HepG2 (cell line): ENCODE results near the gene SGCD. TPM values are rescaled to one million over a fixed set of nuclear protein-coding genes. Genes with fewer than 3 reads are reported as not detected.

Source experiments
- BCL6 ChIP-seq: IDR thresholded peaks from 2 replicates; pipeline ENCODE4 v1.6.1; 2016; ENCODE audit warnings: missing genetic modification reagents, missing compliant biosample characterization
- FOXC1 ChIP-seq: sonication (generic); formaldehyde crosslinking; IDR thresholded peaks from 2 replicates; pipeline ENCODE4 v1.8.0; 2022; ENCODE audit warnings: mild to moderate bottlenecking, missing genetic modification reagents, borderline replicate concordance
- KAT8 ChIP-seq: IDR thresholded peaks from 2 replicates; pipeline ENCODE4 v1.6.1; 2016; ENCODE audit warnings: missing genetic modification reagents, missing compliant biosample characterization
- NCOA1 ChIP-seq: sonication (generic); formaldehyde crosslinking; IDR thresholded peaks from 2 replicates; pipeline ENCODE4 v1.9.0; 2021; ENCODE audit warnings: missing genetic modification reagents
- NRL ChIP-seq: sonication (generic); formaldehyde crosslinking; IDR thresholded peaks from 2 replicates; pipeline ENCODE4 v1.5.0; 2020; ENCODE audit warnings: missing genetic modification reagents, mild to moderate bottlenecking, moderate library complexity, borderline replicate concordance
- SP140L ChIP-seq: sonication (generic); formaldehyde crosslinking; IDR thresholded peaks from 2 replicates; pipeline ENCODE4 v1.4.0; 2020; ENCODE audit warnings: missing genetic modification reagents, borderline replicate concordance
- SRY ChIP-seq: sonication (generic); formaldehyde crosslinking; IDR thresholded peaks from 2 replicates; pipeline ENCODE4 v1.8.0; 2022; ENCODE audit warnings: mild to moderate bottlenecking, missing genetic modification reagents
- SUZ12 ChIP-seq: fragments of 150-350 bp; IDR thresholded peaks from 2 replicates; pipeline ENCODE4 v1.6.1; 2014; ENCODE audit warnings: low read depth, low read length
- TEAD2 ChIP-seq: sonication (generic); formaldehyde crosslinking; IDR thresholded peaks from 2 replicates; pipeline ENCODE4 v1.9.0; 2021; ENCODE audit warnings: missing genetic modification reagents
- ZBTB2 ChIP-seq: sonication (generic); formaldehyde crosslinking; IDR thresholded peaks from 2 replicates; pipeline ENCODE4 v1.8.0; 2022; ENCODE audit warnings: low read depth, missing genetic modification reagents
- ZBTB34 ChIP-seq: sonication (generic); formaldehyde crosslinking; IDR thresholded peaks from 2 replicates; pipeline ENCODE4 v1.8.0; 2022; ENCODE audit warnings: mild to moderate bottlenecking, missing genetic modification reagents
- ZFP82 ChIP-seq: sonication (generic); formaldehyde crosslinking; IDR thresholded peaks from 2 replicates; pipeline ENCODE4 v1.5.1; 2020; ENCODE audit warnings: mild to moderate bottlenecking, missing genetic modification reagents, borderline replicate concordance
- ZMAT3 ChIP-seq: sonication (generic); formaldehyde crosslinking; conservative IDR thresholded peaks from 2 replicates; pipeline ENCODE4 v1.7.0; 2021; ENCODE audit warnings: missing genetic modification reagents
- ZNF34 ChIP-seq: sonication (generic); formaldehyde crosslinking; IDR thresholded peaks from 2 replicates; pipeline ENCODE4 v1.4.0; 2020; ENCODE audit warnings: mild to moderate bottlenecking, missing genetic modification reagents, borderline replicate concordance
- ZNF615 ChIP-seq: sonication (generic); formaldehyde crosslinking; IDR thresholded peaks from 2 replicates; pipeline ENCODE4 v1.5.0; 2020; ENCODE audit warnings: mild to moderate bottlenecking, missing genetic modification reagents, borderline replicate concordance
- ZNF619 ChIP-seq: sonication (generic); formaldehyde crosslinking; IDR thresholded peaks from 2 replicates; pipeline ENCODE4 v1.4.0; 2020; ENCODE audit warnings: mild to moderate bottlenecking, missing genetic modification reagents
- ZNF644 ChIP-seq: IDR thresholded peaks from 2 replicates; pipeline ENCODE4 v1.6.1; 2016; ENCODE audit warnings: low read depth
- ZNF883 ChIP-seq: sonication (generic); formaldehyde crosslinking; IDR thresholded peaks from 2 replicates; pipeline ENCODE4 v1.5.1; 2020; ENCODE audit warnings: mild to moderate bottlenecking, missing genetic modification reagents; ENCODE audit errors: not compliant biosample characterization
- ZSCAN29 ChIP-seq: sonication (generic); formaldehyde crosslinking; conservative IDR thresholded peaks from 2 replicates; pipeline ENCODE4 v1.4.0; 2020; ENCODE audit warnings: mild to moderate bottlenecking, missing genetic modification reagents
- polyA plus RNA-seq, 8 experiments: library from polyadenylated mRNA; depleted of rRNA in 3 of 8; stranded (reverse) in 7 of 8; unstranded in 1 of 8; fragments of >200 nt; fragmentation: Illumina TruSeq in 4 of 8; extraction: Trizol in 4 of 8; gene quantifications; 2 replicates each; pipeline versions ENCODE4 v1.2.1 to v1.2.3, GENCODE V29; 2011 to 2016; ENCODE audit warnings: low read depth in 4 of 8, missing spikeins in 1 of 8, mixed read lengths in 1 of 8; ENCODE audit not compliant: insufficient read depth in 1 of 8
- total RNA-seq, 5 experiments: library from RNA; depleted of rRNA; stranded (reverse); fragments of >200 nt; fragmentation: Illumina TruSeq; extraction: Trizol; gene quantifications; 2 replicates each; pipeline ENCODE4 v1.2.3, GENCODE V29; 2016; ENCODE audit warnings: low read depth in 1 of 5
- TF ChIP-seq, protein P1 (sequence below): sonication (generic); formaldehyde crosslinking; IDR thresholded peaks from 2 replicates; pipeline ENCODE4 v1.4.0; 2020; ENCODE audit warnings: missing genetic modification reagents, borderline replicate concordance
- TF ChIP-seq, protein P2 (sequence below): sonication (generic); formaldehyde crosslinking; IDR thresholded peaks from 2 replicates; pipeline ENCODE4 v1.8.0; 2022; ENCODE audit warnings: mild to moderate bottlenecking, missing genetic modification reagents, moderate library complexity
- TF ChIP-seq, protein P3 (sequence below): fragments of 450-650 bp; IDR thresholded peaks from 2 replicates; pipeline ENCODE4 v1.6.1; 2016
- TF ChIP-seq, protein P4 (sequence below): sonication (generic); formaldehyde crosslinking; IDR thresholded peaks from 2 replicates; pipeline ENCODE4 v1.8.0; 2023; ENCODE audit warnings: mild to moderate bottlenecking, missing genetic modification reagents

SGCD gene
- total and polyA plus RNA-seq, 2 of the 13 experiments (the other 11 are each of a cell fraction or from before 2014, with no cell fraction given), result not detected

GRCh38 chr5:156693113-156693512 is 366.1 kb downstream of the SGCD start (continued):
- TF ChIP-seq ZBTB34 (CRISPR knock-in tag), result no peak
- TF ChIP-seq ZSCAN29, result no peak
- TF ChIP-seq ZNF883, result no peak
- no peak for TF ChIP-seq SP140L (CRISPR knock-in tag)
- TF ChIP-seq KAT8 (CRISPR knock-in tag), result peak; percentile 57; the same call in 1 of the 2 replicates
- TF ChIP-seq ZBTB2 (CRISPR knock-in tag), result no peak
- no peak for TF ChIP-seq FOXC1
- no peak for TF ChIP-seq ZNF619
- no peak for TF ChIP-seq ZNF615 (CRISPR knock-in tag)
- TF ChIP-seq ZFP82 (CRISPR knock-in tag), result no peak
- no peak for TF ChIP-seq NRL
- peak; percentile 59; the same call in 1 of the 2 replicates for TF ChIP-seq ZNF644 (CRISPR knock-in tag)
- TF ChIP-seq, protein P1, sequence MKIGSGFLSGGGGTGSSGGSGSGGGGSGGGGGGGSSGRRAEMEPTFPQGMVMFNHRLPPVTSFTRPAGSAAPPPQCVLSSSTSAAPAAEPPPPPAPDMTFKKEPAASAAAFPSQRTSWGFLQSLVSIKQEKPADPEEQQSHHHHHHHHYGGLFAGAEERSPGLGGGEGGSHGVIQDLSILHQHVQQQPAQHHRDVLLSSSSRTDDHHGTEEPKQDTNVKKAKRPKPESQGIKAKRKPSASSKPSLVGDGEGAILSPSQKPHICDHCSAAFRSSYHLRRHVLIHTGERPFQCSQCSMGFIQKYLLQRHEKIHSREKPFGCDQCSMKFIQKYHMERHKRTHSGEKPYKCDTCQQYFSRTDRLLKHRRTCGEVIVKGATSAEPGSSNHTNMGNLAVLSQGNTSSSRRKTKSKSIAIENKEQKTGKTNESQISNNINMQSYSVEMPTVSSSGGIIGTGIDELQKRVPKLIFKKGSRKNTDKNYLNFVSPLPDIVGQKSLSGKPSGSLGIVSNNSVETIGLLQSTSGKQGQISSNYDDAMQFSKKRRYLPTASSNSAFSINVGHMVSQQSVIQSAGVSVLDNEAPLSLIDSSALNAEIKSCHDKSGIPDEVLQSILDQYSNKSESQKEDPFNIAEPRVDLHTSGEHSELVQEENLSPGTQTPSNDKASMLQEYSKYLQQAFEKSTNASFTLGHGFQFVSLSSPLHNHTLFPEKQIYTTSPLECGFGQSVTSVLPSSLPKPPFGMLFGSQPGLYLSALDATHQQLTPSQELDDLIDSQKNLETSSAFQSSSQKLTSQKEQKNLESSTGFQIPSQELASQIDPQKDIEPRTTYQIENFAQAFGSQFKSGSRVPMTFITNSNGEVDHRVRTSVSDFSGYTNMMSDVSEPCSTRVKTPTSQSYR (CRISPR knock-in tag), result no peak
- no peak for TF ChIP-seq SUZ12
- TF ChIP-seq BCL6 (CRISPR knock-in tag), result peak; percentile 62
- no peak for TF ChIP-seq SRY (CRISPR knock-in tag)
- TF ChIP-seq, protein P2, sequence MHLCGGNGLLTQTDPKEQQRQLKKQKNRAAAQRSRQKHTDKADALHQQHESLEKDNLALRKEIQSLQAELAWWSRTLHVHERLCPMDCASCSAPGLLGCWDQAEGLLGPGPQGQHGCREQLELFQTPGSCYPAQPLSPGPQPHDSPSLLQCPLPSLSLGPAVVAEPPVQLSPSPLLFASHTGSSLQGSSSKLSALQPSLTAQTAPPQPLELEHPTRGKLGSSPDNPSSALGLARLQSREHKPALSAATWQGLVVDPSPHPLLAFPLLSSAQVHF (CRISPR knock-in tag), result no peak
- TF ChIP-seq, protein P3, sequence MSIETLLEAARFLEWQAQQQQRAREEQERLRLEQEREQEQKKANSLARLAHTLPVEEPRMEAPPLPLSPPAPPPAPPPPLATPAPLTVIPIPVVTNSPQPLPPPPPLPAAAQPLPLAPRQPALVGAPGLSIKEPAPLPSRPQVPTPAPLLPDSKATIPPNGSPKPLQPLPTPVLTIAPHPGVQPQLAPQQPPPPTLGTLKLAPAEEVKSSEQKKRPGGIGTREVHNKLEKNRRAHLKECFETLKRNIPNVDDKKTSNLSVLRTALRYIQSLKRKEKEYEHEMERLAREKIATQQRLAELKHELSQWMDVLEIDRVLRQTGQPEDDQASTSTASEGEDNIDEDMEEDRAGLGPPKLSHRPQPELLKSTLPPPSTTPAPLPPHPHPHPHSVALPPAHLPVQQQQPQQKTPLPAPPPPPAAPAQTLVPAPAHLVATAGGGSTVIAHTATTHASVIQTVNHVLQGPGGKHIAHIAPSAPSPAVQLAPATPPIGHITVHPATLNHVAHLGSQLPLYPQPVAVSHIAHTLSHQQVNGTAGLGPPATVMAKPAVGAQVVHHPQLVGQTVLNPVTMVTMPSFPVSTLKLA, result no peak
- TF ChIP-seq NCOA1, result no peak
- TF ChIP-seq TEAD2, result no peak
- no peak for TF ChIP-seq ZNF34 (CRISPR knock-in tag)
- TF ChIP-seq, protein P4, sequence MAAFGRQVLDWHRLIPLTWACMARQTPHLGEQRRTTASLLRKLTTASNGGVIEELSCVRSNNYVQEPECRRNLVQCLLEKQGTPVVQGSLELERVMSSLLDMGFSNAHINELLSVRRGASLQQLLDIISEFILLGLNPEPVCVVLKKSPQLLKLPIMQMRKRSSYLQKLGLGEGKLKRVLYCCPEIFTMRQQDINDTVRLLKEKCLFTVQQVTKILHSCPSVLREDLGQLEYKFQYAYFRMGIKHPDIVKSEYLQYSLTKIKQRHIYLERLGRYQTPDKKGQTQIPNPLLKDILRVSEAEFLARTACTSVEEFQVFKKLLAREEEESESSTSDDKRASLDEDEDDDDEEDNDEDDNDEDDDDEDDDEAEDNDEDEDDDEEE (CRISPR knock-in tag), result no peak
- no peak for TF ChIP-seq ZMAT3 (CRISPR knock-in tag)
